Left ventricle myocardium superior (tissue), 1 donor: ENCODE results near the gene THAP3. TPM values are rescaled to one million over a fixed set of nuclear protein-coding genes. Genes with fewer than 3 reads are reported as not detected.
A peak's percentile ranks its signal among the peaks of the same experiment; 100 is the strongest.
"Not testable (repeated sequence)": the region's sequence is repeated elsewhere in the genome, so short reads cannot be mapped to it uniquely, and the experiment has no call there.

Source experiments
- ATAC-seq: fragments of 200-7000 bp; cut with Tn5 transposase; one replicate; pipeline ENCODE4 v1.9.1; 2020; ENCODE audit warnings: mild to moderate bottlenecking, moderate library complexity
- DNase-seq: peaks from one replicate; pipeline ENCODE4 v3.0.0-alpha.2; 2020
- intact Hi-C: fragments of 100-400 bp; cut with micrococcal nuclease; formaldehyde crosslinking; loops from one replicate; pipeline ENCODE4 v1.11.0; 2022
- total RNA-seq: library from RNA; stranded (reverse); fragmentation: NEBNext Ultra II Directional; extraction: Animal tissue kit (Norgen Biotek cat#: 25700); gene quantifications from one replicate; pipeline ENCODE4 v1.2.1, GENCODE V29; 2021
- donor health status: DM: no; HTN: yes; CAD: no; lungs with severe emphysema.

THAP3 gene
- total RNA-seq, 1 donor from 2014 or later = 14.9 TPM

DNA sequence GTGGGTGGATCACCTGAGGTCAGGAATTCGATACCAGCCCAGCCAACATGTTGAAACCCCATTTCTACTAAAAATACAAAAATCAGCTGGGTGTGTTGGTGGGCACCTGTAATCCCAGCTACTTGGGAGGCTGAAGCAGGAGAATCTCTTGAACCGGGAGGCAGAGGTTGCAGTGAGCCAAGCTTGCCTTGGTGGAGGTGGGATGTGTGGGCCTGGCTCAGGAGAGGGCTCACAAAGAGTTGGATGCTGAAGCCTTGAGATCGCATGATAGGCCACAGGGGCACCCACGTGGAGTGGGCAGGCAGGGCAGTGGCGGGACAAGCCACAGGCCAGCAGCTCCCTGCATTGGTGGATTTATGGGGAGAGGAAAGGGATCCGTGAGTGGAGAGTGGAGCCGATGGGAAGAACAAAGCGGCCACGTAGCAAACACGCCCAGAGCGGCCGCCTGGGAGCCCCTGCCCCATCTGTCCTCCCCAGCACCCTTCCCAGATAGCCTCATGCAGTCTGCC, 4.4 kb downstream of the THAP3 start:
- DNase-seq (no peak), ATAC-seq (no peak)
- intact Hi-C loops = no loop called here

DNA sequence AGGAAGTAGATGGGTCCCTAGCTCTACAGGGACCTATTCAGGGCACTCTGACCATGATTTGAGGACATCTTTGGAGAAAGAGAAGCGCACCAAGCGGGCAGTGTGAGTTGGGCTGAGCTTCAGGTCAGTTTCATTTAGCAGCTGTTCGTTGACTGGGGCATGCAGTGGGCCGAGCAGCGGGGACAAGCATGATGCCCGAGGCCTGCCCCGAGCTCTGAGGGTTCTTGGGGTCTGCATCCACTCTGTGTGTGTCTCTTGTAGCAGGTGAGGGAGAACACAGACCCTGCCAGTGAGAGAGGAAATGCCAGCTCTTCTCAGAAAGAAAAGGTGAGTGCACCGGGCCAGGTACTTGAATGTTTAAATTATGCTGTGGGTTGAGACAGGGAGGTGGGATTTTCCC, 5.4 kb downstream of the THAP3 start:
- no peak for ATAC-seq
- no peak for DNase-seq
- intact Hi-C loops = no loop called here

DNA sequence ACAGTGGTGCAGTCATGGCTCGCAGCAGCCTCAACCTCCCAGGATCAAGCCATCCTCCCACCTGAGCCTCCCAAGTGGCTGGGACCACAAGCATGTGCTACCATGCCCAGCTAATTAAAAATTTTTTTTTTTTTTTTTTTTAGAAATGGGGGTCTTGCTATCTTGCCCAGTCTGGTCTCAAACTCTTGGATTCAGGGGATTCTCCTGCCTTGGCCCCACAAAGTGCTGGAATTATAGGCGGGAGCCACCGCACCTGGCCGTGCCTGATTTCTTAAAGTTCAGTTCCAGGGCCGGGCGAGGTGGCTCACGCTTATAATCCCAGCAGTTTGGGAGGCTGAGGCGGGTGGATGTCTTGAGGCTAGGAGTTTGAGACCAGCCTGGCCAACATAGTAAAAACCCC, 6.4 kb downstream of the THAP3 start:
- intact Hi-C loops = no loop called here
- no peak for ATAC-seq
- no peak for DNase-seq

DNA sequence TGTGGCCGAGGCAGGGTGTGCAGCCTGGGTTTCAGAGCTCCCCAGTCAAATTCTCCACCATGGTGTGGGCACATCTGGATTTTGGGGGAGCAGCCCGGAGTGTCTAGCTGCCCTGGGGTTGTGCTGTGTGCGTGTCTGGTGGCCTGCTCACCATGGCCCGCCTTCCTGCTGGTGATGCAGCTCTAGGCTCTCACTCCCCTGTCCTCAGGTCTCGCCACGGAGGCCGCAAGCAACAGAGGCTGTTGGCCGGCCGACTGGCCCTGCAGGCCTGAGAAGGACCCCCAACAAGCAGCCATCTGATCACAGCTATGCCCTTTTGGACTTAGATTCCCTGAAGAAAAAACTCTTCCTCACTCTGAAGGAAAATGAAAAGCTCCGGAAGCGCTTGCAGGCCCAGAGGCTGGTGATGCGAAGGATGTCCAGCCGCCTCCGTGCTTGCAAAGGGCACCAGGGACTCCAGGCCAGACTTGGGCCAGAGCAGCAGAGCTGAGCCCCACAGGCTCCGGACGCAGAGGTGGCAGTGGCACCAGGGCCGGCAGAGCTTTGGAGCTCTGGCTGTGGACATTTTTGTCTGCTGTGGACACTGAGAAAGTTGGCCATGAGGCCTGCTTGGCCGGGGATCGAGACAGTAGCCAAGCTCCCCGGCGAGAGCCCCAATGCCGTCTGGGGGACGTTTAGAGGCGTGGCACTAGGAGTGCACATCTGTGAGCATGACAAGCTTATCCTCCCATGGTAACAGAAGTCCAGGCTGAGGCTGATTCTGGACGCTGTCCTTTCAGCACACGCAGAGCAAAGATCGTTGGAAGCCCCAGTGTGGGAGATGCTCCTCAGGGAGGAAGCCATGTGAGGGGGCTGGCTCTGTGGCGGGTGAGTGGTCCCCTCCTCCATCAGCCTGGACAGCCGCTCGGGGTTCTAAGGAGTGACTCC, 8.2 kb downstream of the THAP3 start:
- ATAC-seq = no peak
- peak; percentile 8 for DNase-seq
- intact Hi-C loops = no loop called here

DNA sequence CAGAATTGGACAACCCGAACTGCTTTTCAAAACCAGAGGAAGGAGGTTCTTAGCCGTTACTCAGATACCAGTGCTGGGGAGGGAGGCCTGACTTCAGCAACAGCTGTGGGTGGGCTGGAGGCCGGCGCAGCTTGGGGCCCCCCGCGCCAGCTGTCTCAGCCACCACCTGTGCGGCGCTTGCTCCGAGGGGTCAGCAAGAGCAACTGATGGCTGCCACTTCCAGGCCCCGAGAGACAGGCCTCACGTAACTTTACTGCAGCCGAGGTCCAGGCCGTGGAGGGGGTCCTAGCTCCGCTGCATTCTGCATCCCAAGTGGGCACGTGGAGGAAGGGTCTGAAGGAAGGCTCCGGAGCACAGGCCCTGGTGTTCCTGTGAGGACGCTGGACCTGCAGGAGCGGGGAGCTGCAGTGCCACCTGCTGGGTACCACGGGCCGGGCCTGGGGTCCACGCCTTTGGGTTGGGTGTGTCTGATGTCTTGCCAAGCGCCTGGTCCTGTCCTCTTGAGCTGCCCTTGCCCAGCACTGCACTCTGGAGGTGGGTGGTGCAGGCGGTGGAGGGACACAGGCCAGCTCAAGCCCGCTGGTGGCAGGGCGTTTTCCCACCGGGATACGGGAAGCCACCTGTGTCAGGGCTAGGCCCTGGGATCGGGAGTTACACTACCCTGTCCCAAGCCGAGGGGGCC, 9.8 kb downstream of the THAP3 start:
- intact Hi-C loops = no loop called here
- peak; percentile 83 for DNase-seq
- peak; percentile 76 for ATAC-seq

DNA sequence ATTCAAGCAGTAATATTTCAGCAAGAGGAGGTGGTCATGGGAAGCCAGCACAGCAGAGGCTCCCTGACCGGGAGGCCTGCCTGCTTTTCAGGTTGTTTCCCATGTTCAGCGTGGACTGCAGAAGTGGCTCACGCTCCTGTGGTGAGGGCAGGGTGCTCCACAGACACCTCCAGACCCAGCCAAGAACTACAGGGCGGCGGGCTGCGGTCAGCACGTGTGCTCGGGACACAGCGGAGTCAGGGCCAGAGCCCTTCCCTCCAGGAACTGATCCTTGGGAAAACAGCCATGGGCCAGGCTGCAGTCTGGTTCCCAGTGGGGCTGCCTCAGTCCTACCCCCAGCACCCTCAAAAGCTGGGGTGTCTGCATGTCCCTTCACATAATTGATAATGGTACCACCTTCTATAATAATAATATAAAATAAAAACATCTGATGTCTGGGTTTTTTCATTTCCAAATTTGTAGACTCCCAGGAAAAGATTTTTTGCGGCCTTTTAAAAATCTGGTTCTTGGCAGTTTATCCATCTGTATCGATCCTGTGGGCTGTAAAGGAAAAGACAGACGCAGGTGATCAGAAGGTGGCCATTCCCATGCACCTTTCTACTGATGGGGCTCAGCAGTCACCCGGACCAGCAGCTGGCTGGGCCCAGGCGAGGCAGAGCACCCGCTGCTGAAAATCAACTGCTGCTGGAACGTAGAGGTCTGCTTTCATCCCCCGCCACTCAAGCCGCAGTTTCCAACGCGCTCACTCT, 10.7 kb downstream of the THAP3 start:
- DNase-seq (no peak), ATAC-seq (no peak)
- intact Hi-C loops = no loop called here

DNA sequence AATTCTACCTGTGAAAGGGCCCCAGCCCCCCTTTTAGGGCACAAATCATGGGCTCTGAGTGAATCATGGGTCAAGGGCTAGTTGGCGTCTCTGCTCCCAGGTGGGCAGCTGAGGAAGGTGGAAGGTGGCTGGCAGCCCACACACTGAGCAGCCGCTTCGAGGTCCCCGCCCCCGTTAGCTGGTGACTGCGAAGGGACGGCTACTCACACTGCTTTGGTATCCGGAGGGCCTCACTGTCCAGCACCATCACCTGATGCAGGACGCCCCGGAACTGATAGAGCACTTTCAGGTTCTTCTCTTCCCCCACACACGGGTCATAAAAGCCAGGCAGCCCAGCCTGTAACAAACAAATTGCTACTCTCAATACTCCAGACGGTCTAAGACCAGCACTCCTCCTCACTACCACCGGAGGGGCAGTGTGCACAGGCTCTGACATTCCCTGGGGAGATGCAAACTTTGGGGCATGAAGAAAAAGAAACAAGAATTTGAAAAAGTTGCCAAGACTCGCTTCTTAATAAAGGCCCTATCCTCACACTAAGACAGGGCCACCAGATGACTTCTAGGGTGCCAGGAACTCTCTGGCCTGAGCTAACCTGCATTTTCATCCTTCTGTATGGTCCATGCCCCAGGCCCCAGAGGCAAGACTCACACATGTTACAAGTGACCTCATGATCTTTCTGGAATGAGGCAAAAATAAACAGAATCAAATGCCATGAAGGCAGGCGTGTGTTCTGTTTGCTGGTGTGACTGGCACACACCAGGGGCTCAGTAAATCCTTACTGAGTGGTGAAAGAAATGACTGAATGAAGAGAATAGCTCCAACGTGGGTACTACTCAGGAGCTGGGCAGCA, 11.5 kb downstream of the THAP3 start:
- ATAC-seq (no peak), DNase-seq (no peak)
- intact Hi-C loops = no loop called here

DNA sequence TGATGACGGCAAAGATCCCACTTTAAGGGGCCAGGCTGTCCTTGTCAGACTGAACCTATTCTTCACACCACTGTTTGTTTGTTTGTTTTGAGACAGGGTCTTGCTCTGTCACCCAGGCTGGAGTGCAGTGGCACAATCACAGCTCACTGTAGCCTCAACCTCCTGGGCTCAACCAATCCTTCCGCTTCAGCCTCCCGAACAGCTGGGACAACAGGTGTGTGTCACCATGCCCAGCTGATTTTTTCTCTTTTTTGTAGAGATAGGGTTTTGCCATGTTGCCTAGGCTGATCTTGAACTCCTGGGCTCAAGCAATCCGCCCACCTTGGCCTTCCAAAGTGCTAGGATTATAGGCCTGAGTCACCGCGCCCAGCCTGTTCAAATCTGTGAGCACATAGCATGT, 12.1 kb downstream of the THAP3 start:
- intact Hi-C loops, ATAC-seq, DNase-seq: not testable (repeated sequence)

DNA sequence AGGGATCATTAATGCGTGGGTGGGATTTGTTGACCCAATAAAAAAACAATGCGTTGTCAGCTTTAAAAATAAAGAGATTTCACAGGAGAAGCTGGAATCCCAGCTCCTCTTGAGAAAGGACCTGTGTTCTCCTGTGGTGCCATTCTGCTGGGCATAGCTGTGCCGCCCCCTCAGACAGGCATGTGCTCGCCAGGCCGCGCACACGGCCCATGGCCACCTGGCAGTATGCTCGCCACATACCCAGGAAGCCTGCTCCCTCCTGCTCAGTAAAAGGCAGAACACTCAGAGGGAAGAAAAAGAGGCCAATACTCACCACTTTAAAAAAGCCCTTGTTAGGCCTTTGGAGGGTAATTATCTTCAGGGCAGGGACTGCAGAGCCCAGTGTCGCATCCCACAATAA, 13.1 kb downstream of the THAP3 start:
- ATAC-seq = no peak
- no peak for DNase-seq
- intact Hi-C loops = no loop called here

DNA sequence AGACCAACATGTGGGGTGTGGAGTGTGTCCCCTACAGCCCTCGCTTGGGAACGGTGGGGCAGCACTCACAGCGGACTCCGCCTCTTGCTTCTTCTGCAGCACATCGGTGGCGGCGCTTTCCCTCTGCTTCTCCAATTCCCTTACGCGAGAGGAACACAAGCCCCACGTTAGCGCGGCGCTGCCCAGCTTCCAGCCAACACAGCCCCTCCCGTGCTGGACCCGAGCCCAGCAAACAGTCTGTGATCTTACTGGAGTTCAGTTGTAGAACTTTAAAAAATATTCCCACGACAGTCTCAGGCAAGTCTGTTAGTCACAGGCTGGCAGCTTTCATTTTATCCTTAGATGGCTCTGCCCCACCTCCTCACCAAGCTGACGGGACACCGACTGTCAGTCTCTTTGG, 13.6 kb downstream of the THAP3 start:
- intact Hi-C loops = no loop called here
- ATAC-seq (peak; percentile 76), DNase-seq (peak; percentile 90)

DNA sequence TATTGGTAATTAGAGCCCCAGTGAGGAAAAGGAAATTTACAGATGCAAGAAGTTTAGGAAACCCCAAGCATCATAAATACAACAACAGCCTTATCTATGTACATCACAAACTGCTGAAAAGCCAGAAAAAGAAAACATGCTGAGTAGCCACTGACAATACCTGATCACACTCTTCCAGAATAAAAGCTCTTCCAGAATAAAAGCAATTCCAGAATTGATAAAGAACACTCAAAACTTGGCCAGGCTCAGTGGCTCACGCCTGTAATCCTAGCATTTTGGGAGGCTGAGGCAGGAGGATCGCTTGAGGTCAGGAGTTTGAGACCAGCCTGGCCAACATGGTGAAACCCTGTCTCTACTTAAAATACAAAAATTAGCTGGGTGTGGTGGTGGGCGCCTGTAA, 16.2 kb downstream of the THAP3 start:
- DNase-seq, ATAC-seq, intact Hi-C loops: not testable (repeated sequence)

DNA sequence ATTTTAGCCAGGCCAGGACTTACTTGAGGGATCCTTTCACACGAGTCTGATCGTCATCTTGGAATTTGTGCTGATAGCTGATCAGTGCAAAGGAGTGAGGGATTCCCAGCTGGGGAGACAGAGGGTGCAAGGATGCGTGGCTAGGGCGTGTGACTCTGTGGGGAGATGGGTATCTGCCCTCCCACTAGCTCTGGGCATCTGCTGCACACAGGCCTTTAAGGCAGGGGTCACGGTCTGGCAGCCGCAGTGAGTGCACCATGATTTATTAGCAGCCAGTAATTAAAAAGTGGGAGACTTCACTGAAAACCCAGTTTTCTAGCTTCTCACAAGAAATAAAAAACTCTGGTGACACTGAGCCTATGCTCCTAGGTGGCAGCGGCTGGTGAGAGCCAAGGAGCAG, 20.4 kb downstream of the THAP3 start:
- DNase-seq (no peak), ATAC-seq (no peak)
- intact Hi-C loops = no loop called here

DNA sequence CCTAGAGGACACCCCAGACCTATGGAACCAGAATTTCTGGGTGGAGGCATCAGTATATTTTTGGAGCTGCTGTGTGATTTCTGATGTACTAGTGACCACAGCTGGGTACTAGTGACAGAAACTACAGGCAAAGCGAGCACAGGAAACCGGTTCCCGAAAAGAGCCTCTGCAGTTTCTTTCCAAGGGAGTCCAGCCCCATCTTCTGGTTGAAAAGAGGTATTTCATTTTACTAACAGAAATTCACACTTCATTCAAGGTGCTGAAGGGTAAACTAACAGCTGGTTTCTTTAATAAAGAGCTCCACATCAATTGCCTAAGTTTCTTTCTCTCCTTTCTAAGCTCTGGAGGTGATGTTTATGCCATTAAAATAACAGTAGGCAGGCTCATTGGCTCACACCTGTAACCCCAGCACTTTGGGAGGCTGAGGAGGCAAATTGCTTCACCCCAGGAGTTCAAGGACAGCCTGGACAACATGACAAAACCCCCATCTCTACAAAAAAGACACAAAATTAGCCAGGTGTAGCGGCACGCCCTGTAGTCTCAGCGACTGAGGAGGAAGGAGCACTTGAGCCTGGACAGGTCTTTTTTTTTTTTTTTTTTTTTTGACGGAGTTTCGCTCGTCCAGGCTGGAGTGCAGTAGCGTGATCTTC, 22.0 kb downstream of the THAP3 start:
- ATAC-seq = peak; percentile 62
- intact Hi-C loops = no loop called here
- DNase-seq = no peak

DNA sequence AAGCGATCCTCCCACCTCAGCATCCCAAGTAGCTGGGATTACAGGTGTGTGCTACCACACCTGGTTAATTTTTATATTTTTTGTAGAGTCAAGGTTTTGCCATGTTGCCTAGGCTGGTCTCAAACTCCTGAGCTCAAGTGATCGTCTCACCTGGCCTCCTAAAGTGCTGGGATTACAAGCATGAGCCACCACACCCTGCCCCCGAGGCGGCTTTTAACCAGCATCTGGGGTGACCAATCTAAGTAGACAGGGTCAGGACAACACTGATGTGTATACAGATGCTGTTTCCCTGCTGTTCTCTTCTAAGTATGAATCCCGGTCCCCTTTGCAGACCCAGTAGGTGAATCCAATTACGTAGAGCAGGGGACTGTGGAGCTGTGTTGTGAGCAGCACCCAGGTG, 23.9 kb downstream of the THAP3 start:
- no peak for ATAC-seq
- intact Hi-C loops = no loop called here
- no peak for DNase-seq

DNA sequence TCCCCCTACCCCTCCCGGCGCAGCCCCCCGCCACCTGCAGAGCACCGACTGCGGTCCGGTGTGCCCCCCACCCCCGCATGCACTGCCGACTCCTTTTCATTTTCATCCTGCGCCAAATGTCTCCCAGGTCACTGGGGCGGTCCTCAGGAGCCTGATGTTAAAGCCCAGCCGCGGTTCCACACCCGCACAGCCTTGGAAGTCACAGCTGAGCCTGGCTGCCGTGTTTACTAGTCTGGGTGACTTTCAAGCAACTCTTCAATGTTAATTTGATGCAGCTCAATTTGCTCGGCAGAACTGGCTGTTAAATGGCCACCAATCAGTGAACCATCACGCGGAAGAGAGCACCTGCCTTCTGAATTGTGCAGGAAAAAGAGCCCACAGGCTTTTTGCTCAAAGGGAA, 27.2 kb downstream of the THAP3 start:
- DNase-seq (no peak), ATAC-seq (no peak)
- intact Hi-C loops = no loop called here

DNA sequence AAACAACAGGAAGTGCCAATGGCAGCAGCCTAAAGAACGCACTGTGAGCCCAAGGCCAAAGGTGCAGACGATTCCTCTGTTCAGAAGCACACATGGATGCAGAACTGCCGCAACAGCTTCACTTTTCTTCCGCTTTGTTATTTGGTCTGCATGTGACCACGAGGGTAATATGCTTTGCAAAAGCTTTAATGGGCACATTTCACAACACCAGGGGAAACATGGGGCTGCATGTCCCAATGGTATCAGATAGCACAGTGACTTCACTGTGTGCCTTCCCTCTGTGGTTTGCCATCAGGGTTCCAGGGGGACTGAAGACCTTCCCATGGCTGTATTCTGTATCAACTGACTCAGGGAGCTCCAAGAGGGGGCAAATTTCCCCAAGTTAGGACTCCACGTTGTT, 28.3 kb downstream of the THAP3 start:
- intact Hi-C loops = no loop called here
- ATAC-seq (no peak), DNase-seq (no peak)

DNA sequence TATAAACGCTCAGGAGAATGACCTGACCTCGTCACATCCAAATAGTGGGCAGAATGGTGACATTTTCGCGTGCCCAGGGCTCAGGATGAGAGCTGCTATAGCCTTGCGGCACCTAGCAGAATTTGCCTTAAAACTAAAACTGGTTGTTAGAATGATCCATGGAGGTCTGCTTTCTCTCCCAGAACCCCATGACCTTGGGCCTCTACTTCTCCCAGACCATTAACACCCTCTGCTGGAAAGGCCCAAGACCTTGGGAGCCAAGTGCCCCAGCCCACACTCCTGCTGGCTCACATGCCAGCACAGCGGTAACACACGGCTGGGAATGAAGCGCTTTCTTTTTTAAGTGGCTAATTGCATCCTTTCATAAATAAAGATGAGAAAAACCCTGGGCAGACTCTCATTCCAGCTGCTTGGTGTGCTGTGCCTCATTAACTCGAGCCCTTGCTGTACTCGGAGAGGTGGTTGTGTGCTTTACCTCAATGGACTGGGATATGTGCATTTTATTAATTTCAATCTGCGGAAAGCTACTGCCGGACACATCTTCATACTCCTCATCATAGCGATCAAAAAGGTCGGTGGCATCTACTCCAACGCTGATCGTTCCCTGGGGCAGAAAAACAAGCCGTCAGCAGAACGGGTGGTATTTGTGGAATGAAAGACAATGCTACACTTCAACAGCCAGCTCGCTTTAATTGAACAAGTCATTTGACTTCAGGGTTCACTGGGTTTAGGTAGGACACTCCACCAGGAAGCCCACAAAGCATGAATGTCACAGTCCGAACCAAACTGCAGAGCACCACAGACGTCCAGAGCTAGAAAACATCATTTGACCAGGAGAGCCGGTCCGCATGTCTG, 29.0 kb downstream of the THAP3 start:
- no peak for DNase-seq
- intact Hi-C loops = no loop called here
- ATAC-seq = no peak

DNA sequence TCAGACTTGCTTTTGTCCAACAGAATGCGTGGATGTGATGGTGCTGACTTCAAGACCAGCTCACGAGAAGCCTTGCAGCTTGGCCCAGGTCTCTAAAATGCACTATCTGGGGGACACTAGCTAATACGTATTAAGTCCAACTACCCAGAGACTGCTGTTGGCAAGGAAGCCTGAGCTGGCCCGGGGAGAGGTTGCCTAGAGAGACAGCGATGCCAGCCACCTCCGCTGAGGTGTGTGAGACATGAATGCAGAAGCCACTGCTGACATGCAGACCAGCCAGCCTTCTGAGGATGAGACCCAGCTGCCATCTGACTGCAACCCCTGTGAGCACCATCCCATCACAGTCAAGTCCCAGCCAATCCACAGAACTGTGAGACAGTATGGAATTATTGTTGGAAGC, 32.5 kb downstream of the THAP3 start:
- intact Hi-C loops = no loop called here
- DNase-seq (peak; percentile 74), ATAC-seq (peak; percentile 93)
